T-helper 17 cell (primary cell): ENCODE results near the gene METTL8. TPM values are rescaled to one million over a fixed set of nuclear protein-coding genes. Genes with fewer than 3 reads are reported as not detected.
"Not testable (repeated sequence)": the region's sequence is repeated elsewhere in the genome, so short reads cannot be mapped to it uniquely, and the experiment has no call there.

Source experiments
- ATAC-seq: fragments of 150-1000 bp; cut with Tn5 transposase; 2 replicates; pipeline ENCODE4 v1.10.0; 2021; ENCODE audit warnings: mild to moderate bottlenecking, moderate library complexity
- DNase-seq, 3 donors: peaks; one replicate each; pipeline versions ENCODE4 v3.0.0 to v3.0.0-alpha.2; 2020 to 2021
- H3K9me3 ChIP-seq: one replicate; pipeline ENCODE4 v1.7.0; 2013; ENCODE audit warnings: low read length, mild to moderate bottlenecking; ENCODE audit not compliant: control insufficient read depth, poor library complexity, severe bottlenecking
- H3K27ac Mint-ChIP-seq: one replicate; pipeline ENCODE4 v1.8.0; 2022; ENCODE audit warnings: mild to moderate bottlenecking, moderate library complexity, mixed read lengths
- H3K27me3 Mint-ChIP-seq: one replicate; pipeline ENCODE4 v1.8.0; 2022; ENCODE audit warnings: mixed read lengths
- H3K36me3 Mint-ChIP-seq: one replicate; pipeline ENCODE4 v1.8.0; 2022; ENCODE audit warnings: low read depth, mixed read lengths
- H3K4me1 Mint-ChIP-seq: one replicate; pipeline ENCODE4 v1.8.0; 2022; ENCODE audit warnings: mild to moderate bottlenecking, mixed read lengths
- H3K4me3 Mint-ChIP-seq: one replicate; pipeline ENCODE4 v1.8.0; 2022; ENCODE audit warnings: mild to moderate bottlenecking, moderate library complexity, mixed read lengths
- total RNA-seq, 4 donors: library from RNA in 2 of 4; stranded (reverse) in 2 of 4; gene quantifications; one replicate each; pipeline ENCODE4 v1.2.3 and lab custom pipeline; 2022 to 2026

The METTL8 gene
- total RNA-seq, 2 donors from 2014 or later = 18.5 to 23.3 TPM

DNA sequence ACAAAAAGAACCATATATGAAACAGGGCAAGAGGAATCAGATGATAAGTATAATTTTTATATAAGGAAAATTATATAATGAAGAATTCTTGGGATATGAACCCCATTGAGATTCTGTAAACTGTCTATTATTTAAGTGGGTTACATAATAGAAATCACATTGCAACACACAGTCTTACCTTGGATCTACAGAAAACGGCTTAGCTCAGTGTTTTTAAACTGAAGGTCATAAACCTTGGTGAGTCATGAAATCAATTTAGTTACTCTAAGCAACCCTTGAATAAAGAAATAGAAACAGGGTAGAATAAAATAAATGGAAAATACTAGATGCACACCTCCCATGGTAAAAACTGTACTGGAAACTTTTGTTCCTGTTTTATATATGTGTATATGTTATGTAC is 50.7 kb downstream of the METTL8 start:
- ATAC-seq (no peak), DNase-seq (no peak)
- H3K4me3 Mint-ChIP-seq = no peak overlapping the region
- H3K27me3 Mint-ChIP-seq = no peaks in the 10 kb centered on the region
- no peaks in the 10 kb centered on the region for H3K9me3 ChIP-seq
- H3K27ac Mint-ChIP-seq = no peak overlapping the region
- H3K4me1 Mint-ChIP-seq = peaks cover 10% of the 10 kb centered on the region
- peaks cover 2% of the 10 kb centered on the region for H3K36me3 Mint-ChIP-seq

- ATAC-seq, H3K36me3 Mint-ChIP-seq, H3K9me3 ChIP-seq, H3K27ac Mint-ChIP-seq, H3K4me3 Mint-ChIP-seq, DNase-seq, H3K27me3 Mint-ChIP-seq: not testable (repeated sequence)
- H3K4me1 Mint-ChIP-seq = peaks cover 10% of the 10 kb centered on the region
These were observed 51.6 kb downstream of the METTL8 start for GRCh38 chr2:171382175-171382574.

DNA sequence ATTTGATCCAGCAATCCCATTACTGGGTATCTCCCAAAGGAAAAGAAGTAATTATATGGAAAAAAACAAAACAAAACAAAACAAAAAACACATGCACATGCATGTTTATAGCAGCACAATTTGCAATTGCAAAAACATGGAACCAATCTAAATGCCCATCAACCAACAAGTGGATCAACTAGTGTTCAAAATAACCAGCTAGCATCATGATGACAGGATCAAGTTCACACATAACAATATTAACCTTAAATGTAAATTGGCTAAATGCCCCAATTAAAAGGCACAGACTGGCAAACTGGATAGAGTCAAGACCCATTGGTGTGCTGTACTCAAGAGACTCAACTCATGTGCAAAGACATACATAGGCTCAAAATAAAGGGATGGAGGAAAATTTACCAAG is 55.9 kb downstream of the METTL8 start:
- H3K4me1 Mint-ChIP-seq, ATAC-seq, H3K27ac Mint-ChIP-seq, H3K36me3 Mint-ChIP-seq, H3K9me3 ChIP-seq, DNase-seq, H3K27me3 Mint-ChIP-seq, H3K4me3 Mint-ChIP-seq: not testable (repeated sequence)

- ATAC-seq = no peak
- Mint-ChIP-seq H3K4me1 (no peaks in the 10 kb centered on the region), H3K36me3 (peaks cover 2% of the 10 kb centered on the region), H3K27ac (no peak overlapping the region), H3K4me3 (no peak overlapping the region), H3K27me3 (no peaks in the 10 kb centered on the region)
- peaks cover 5% of the 10 kb centered on the region for H3K9me3 ChIP-seq
- DNase-seq = no peak
These were observed 66.1 kb downstream of the METTL8 start for GRCh38 chr2:171367692-171368091.

DNA sequence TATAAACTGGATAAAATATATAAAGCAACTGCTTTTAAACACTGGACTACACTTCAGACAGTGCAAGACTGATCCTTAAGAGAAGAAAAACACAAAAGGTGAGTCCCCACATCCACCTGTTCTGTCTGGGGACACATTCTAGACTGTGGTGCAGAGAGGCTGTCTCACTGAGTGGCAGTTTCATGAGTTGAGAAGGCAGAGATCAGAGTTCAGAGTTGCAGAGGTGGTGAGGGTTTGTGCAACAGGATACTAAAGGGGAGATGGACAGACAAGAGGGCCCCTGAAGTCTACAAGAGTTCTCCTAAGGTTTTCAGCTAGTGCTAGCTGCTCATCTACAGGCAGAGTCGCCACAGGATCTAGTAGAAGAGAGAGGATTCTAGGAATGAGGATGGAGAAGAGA is 68.0 kb downstream of the METTL8 start:
- H3K9me3 ChIP-seq = peaks cover 5% of the 10 kb centered on the region
- Mint-ChIP-seq H3K36me3 (peaks cover 5% of the 10 kb centered on the region), H3K4me1 (peaks cover 7% of the 10 kb centered on the region), H3K27ac (no peak overlapping the region), H3K27me3 (no peaks in the 10 kb centered on the region), H3K4me3 (no peak overlapping the region)
- ATAC-seq = no peak
- no peak for DNase-seq

- H3K4me1 Mint-ChIP-seq = peaks cover 7% of the 10 kb centered on the region
- H3K27ac Mint-ChIP-seq = no peak overlapping the region
- H3K4me3 Mint-ChIP-seq = no peak overlapping the region
- no peak for ATAC-seq
- H3K36me3 Mint-ChIP-seq = peaks cover 5% of the 10 kb centered on the region
- H3K9me3 ChIP-seq = peaks cover 5% of the 10 kb centered on the region
- H3K27me3 Mint-ChIP-seq = no peaks in the 10 kb centered on the region
- DNase-seq = no peak
These were observed 68.6 kb downstream of the METTL8 start for GRCh38 chr2:171365232-171365631.

DNA sequence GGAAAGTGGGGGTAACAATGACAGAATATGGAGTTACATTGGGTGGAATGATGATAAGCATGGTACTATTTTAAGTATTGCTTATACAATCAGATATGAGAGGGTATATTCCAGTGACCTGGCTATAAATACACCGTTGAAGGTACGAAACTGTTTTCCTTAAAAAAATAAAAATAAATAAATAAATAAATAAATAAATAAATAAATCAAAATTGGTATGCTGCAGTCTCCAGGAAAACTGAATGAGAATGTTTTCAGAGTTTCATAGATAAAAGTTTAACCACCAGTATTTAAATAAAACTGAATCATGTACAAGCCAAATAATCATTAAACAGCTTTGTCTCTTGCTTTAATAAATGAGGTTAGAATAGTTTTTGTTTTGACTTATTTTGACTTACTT is 71.4 kb downstream of the METTL8 start:
- peaks cover 5% of the 10 kb centered on the region for H3K9me3 ChIP-seq
- Mint-ChIP-seq H3K27ac (no peak overlapping the region), H3K27me3 (no peaks in the 10 kb centered on the region), H3K36me3 (peaks cover 16% of the 10 kb centered on the region), H3K4me3 (no peak overlapping the region), H3K4me1 (peaks cover 10% of the 10 kb centered on the region)
- DNase-seq = no peak
- no peak for ATAC-seq

DNA sequence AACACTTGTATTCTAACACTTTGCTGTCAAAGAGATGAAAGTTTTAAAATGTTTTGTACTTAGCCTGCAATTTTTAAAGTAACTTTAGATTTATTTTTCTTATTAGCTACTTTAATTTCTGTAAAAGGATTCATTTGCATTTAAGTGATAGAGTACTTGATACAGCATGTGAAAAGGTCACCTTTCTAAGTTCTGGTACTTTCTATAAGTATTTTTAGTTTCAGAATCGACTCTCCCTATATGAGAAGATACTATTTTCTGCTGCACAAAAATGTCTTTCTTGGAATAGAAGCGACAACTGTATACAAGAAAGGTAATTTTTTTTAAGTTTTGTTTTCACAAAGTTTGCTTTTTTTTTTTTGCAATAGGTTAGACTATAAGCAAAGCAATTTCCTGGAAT is 72.9 kb downstream of the METTL8 start:
- no peak overlapping the region for H3K27ac Mint-ChIP-seq
- no peak overlapping the region for H3K4me3 Mint-ChIP-seq
- no peak for DNase-seq
- H3K4me1 Mint-ChIP-seq = peaks cover 10% of the 10 kb centered on the region
- H3K9me3 ChIP-seq = no peaks in the 10 kb centered on the region
- ATAC-seq = no peak
- peaks cover 16% of the 10 kb centered on the region for H3K36me3 Mint-ChIP-seq
- no peaks in the 10 kb centered on the region for H3K27me3 Mint-ChIP-seq

- not testable (repeated sequence) for H3K27ac Mint-ChIP-seq, H3K4me3 Mint-ChIP-seq, ATAC-seq, H3K4me1 Mint-ChIP-seq, H3K36me3 Mint-ChIP-seq, H3K27me3 Mint-ChIP-seq, DNase-seq, H3K9me3 ChIP-seq
These were observed 80.0 kb downstream of the METTL8 start for GRCh38 chr2:171353746-171354145.

DNA sequence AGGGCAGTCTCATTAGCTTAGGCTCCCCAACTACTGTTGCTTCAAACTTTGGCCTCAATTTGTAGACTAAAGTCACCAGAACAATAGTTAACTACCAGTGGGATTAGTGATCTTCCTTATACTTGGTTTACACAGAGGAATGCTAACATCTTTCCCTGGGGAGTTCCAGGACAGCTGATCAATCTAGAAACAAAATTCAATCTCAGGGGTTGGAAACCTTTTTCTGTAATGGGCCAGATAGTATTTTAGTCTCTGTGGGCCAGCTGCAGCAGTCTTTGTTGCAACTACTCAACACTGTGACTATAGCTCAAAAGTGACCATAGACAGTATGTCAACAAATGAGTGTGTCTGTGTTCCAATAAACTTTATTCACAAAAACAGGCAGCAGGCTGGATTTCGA is 85.7 kb downstream of the METTL8 start:
- peak overlapping the region; percentile 73 for H3K27ac Mint-ChIP-seq
- H3K36me3 Mint-ChIP-seq = peaks cover 2% of the 10 kb centered on the region
- H3K4me3 Mint-ChIP-seq = no peak overlapping the region

GRCh38 chr2:171347591-171348032 is 86.2 kb downstream of the METTL8 start:
- peak overlapping the region; percentile 73 for H3K27ac Mint-ChIP-seq
- H3K9me3 ChIP-seq = no peaks in the 10 kb centered on the region
- no peaks in the 10 kb centered on the region for H3K27me3 Mint-ChIP-seq
- peaks cover 2% of the 10 kb centered on the region for H3K36me3 Mint-ChIP-seq
- DNase-seq (no peak), ATAC-seq (no peak)
- no peak overlapping the region for H3K4me3 Mint-ChIP-seq
- peaks cover 16% of the 10 kb centered on the region for H3K4me1 Mint-ChIP-seq

More for the DNA sequence above, 85.7 kb downstream of the METTL8 start:
- peaks cover 16% of the 10 kb centered on the region for H3K4me1 Mint-ChIP-seq
- no peak for ATAC-seq
- no peaks in the 10 kb centered on the region for H3K9me3 ChIP-seq
- no peak for DNase-seq
- no peaks in the 10 kb centered on the region for H3K27me3 Mint-ChIP-seq

- H3K9me3 ChIP-seq = no peaks in the 10 kb centered on the region
- no peak for DNase-seq
- Mint-ChIP-seq H3K36me3 (no peaks in the 10 kb centered on the region), H3K4me3 (no peak overlapping the region), H3K4me1 (peaks cover 19% of the 10 kb centered on the region), H3K27me3 (no peaks in the 10 kb centered on the region), H3K27ac (peak overlapping the region; percentile 73)
- no peak for ATAC-seq
These were observed 86.8 kb downstream of the METTL8 start for GRCh38 chr2:171346723-171347557.

DNA sequence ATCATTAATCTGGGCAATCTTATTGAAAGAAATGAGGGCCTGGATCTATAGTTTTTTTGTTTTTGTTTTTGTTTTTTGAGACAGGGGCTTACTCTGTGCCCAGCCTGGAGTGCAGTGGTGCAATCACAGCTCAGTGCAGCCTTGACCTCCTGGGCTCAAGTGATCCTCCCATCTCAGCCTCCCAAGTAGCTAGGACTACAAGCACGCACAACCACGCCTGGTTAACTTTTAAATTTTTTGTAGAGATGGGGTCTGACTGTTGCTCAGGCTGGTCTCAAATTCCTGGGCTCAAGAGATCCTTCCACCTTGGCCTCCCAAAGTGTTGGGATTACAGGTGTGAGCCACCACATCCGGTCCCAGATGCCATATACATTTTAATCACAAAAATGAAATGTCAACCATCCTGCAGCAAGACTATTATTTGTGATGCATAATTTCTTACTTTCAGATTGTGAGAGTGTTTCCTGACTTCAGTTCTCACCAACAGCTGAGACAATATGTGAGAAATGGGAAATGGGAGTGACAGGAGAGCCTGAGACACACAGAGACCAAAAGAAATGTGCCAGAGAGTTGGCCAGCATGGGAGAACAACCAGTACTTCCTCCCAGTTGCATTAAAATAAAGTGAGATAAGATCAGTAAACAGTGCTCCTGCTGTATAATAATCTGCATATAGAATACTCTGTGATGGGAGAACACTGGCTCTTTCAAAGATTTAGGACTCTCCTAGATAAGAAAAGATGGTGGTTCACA is 87.6 kb downstream of the METTL8 start:
- no peaks in the 10 kb centered on the region for H3K36me3 Mint-ChIP-seq
- H3K27me3 Mint-ChIP-seq = no peaks in the 10 kb centered on the region
- no peaks in the 10 kb centered on the region for H3K9me3 ChIP-seq
- no peak for DNase-seq
- no peak overlapping the region for H3K4me3 Mint-ChIP-seq
- no peak for ATAC-seq
- peaks cover 19% of the 10 kb centered on the region for H3K4me1 Mint-ChIP-seq
- no peak overlapping the region for H3K27ac Mint-ChIP-seq
